GM12878 (cell line): ENCODE measurements around the gene GPRIN2. TPM values are rescaled to one million over a fixed set of nuclear protein-coding genes. Genes with fewer than 3 reads are reported as not detected.

ENCODE experiments used
- ATAC-seq: fragments of 200-7000 bp; cut with Tn5 transposase; 3 replicates; pipeline ENCODE4 v1.9.1; 2020; ENCODE audit warnings: mild to moderate bottlenecking, moderate library complexity
- BruUV-seq: library from RNA; stranded (reverse); fragments of 400-500 nt; replicated peaks from 2 replicates; lab custom pipeline; 2021; lab: Mats Ljungman, UMichigan
- CTCF ChIA-PET: fragments of 300-600 bp; sonication (Branson Sonifier 250); formaldehyde crosslinking; extraction: SDS; loops from one replicate; lab custom pipeline; 2021; ENCODE audit warnings: inconsistent platforms; lab: Yijun Ruan, JAX
- POLR2A ChIA-PET: fragments of 350-600 bp; formaldehyde crosslinking; extraction: SDS; loops from one replicate; lab custom pipeline; 2021; ENCODE audit warnings: inconsistent platforms; lab: Charles Lee
- RAD21 ChIA-PET: fragments of 300-600 bp; sonication (Branson Sonifier 250); formaldehyde crosslinking; loops from one replicate; lab custom pipeline; 2023; ENCODE audit warnings: antibody characterized with exemption; ENCODE audit not compliant: unreplicated experiment; lab: Charles Lee
- SMC1A ChIA-PET: fragments of 300-600 bp; sonication (Branson Sonifier 250); formaldehyde crosslinking; loops from one replicate; lab custom pipeline; 2023; ENCODE audit not compliant: unreplicated experiment, uncharacterized antibody; lab: Charles Lee
- DNase-seq: peaks from one replicate; pipeline ENCODE4 v3.0.0-alpha.2; 2011; ENCODE audit warnings: low read depth, low spot score
- FAIRE-seq: peaks from 3 replicates; lab custom pipeline; 2011; peaks lifted over from hg19 to GRCh38; lab: Jason Lieb, UNC
- H2AFZ ChIP-seq: 2 replicates; pipeline ENCODE4 v1.6.0; 2011; ENCODE audit warnings: low read depth, low read length, control low read depth; ENCODE audit not compliant: control insufficient read depth
- H3K27ac ChIP-seq: 2 replicates; pipeline ENCODE4 v1.5.1; 2011; ENCODE audit warnings: control low read depth; ENCODE audit not compliant: control insufficient read depth, insufficient read depth
- H3K27me3 ChIP-seq, 2 experiments: replicated peaks in 1 of 2; 2 replicates each; pipeline versions ENCODE4 v1.6.0 to v1.6.1; 2011; ENCODE audit warnings: low read length in 1 of 2; ENCODE audit not compliant: control insufficient read depth in 2 of 2, insufficient read depth in 2 of 2
- H3K36me3 ChIP-seq, 2 experiments: 2 replicates each; pipeline ENCODE4 v1.5.1; 2011; ENCODE audit warnings: low read length in 1 of 2; ENCODE audit not compliant: control insufficient read depth in 2 of 2, insufficient read depth in 2 of 2
- H3K4me1 ChIP-seq: 2 replicates; pipeline ENCODE4 v1.6.1; 2011; ENCODE audit warnings: mild to moderate bottlenecking, low read length, moderate library complexity, mixed read lengths; ENCODE audit not compliant: control insufficient read depth, insufficient read depth
- H3K4me2 ChIP-seq: 2 replicates; pipeline ENCODE4 v1.6.0; 2011; ENCODE audit warnings: control low read depth; ENCODE audit not compliant: control insufficient read depth, insufficient read depth
- H3K4me3 ChIP-seq: fragments of 200-600 bp; sonication (generic); 2 replicates; pipeline ENCODE4 v1.5.1; 2016
- H3K79me2 ChIP-seq: 2 replicates; pipeline ENCODE4 v1.6.0; 2011; ENCODE audit warnings: low read length; ENCODE audit not compliant: control insufficient read depth, insufficient read depth
- H3K9ac ChIP-seq: 2 replicates; pipeline ENCODE4 v1.8.0; 2011; ENCODE audit warnings: low read length, control low read depth, mixed read lengths; ENCODE audit not compliant: control insufficient read depth, insufficient read depth
- H3K9me3 ChIP-seq: replicated peaks from 3 replicates; pipeline ENCODE4 v1.5.1; 2011; ENCODE audit warnings: mild to moderate bottlenecking, low read length; ENCODE audit not compliant: control insufficient read depth, insufficient read depth
- H4K20me1 ChIP-seq: 2 replicates; pipeline ENCODE4 v1.6.0; 2011; ENCODE audit not compliant: control insufficient read depth, insufficient read depth
- CBFB ChIP-seq: IDR thresholded peaks from 2 replicates; pipeline ENCODE4 v1.6.1; 2016; ENCODE audit warnings: antibody characterized with exemption, low read depth
- HDAC6 ChIP-seq: fragments of 200-600 bp; sonication (generic); IDR thresholded peaks from one replicate; pipeline ENCODE4 v1.8.0; 2017; ENCODE audit warnings: antibody characterized with exemption; ENCODE audit not compliant: unreplicated experiment
- MTA2 ChIP-seq: fragments of 450-650 bp; IDR thresholded peaks from 2 replicates; pipeline ENCODE4 v1.6.1; 2016; ENCODE audit warnings: low read depth, mild to moderate bottlenecking, moderate library complexity
- NRF1 ChIP-seq: conservative IDR thresholded peaks from 2 replicates; pipeline ENCODE4 v1.6.1; 2011; ENCODE audit warnings: mild to moderate bottlenecking, low read depth, low read length, improper control_type of control experiment
- POU2F2 ChIP-seq: IDR thresholded peaks from 3 replicates; pipeline ENCODE4 v1.6.1; 2011; ENCODE audit warnings: low read depth, mild to moderate bottlenecking, low read length, borderline replicate concordance
- RFX5 ChIP-seq: IDR thresholded peaks from 2 replicates; pipeline ENCODE4 v1.6.1; 2011; ENCODE audit warnings: low read depth, low read length, improper control_type of control experiment
- SREBF1 ChIP-seq: IDR thresholded peaks from 2 replicates; pipeline ENCODE4 v1.6.1; 2012; ENCODE audit warnings: mild to moderate bottlenecking, low read length
- STAT3 ChIP-seq: IDR thresholded peaks from 2 replicates; pipeline ENCODE4 v1.6.1; 2011; ENCODE audit warnings: low read depth, low read length, improper control_type of control experiment
- ZBTB4 ChIP-seq: fragments of 450-650 bp; formaldehyde crosslinking; IDR thresholded peaks from 2 replicates; pipeline ENCODE4 v1.4.0; 2022; ENCODE audit warnings: mild to moderate bottlenecking, moderate library complexity
- WGBS: methylation state at CpG from one replicate; pipeline ENCODE4 v1.1.6; 2016; ENCODE audit warnings: low lambda C conversion rate; ENCODE audit not compliant: insufficient replicate concordance, insufficient coverage; ENCODE audit errors: missing lambda C conversion rate; 5-methylcytosine and 5-hydroxymethylcytosine counted together
- in situ Hi-C: fragments of 300-500 bp; cut with MboI; formaldehyde crosslinking; loops from 9 replicates; pipeline ENCODE4 v1.14.3; 2018; ENCODE audit warnings: mixed read lengths
- intact Hi-C: fragments of 100-400 bp; cut with micrococcal nuclease; formaldehyde crosslinking; loops from one replicate; pipeline ENCODE4 v1.14.2; 2022; ENCODE audit not compliant: unreplicated experiment
- polyA plus RNA-seq, 11 experiments: library from polyadenylated mRNA; depleted of rRNA in 4 of 11; unstranded in 6 of 11; stranded (reverse) in 5 of 11; fragments of >200 nt; fragmentation: Nextera tagmentation in 4 of 11; fragmentation: Illumina TruSeq in 1 of 11; extraction: Ambion mirVana in 4 of 11; extraction: Trizol in 1 of 11; gene quantifications; 1 replicate in 1 of 11; 2 replicates in 10 of 11; pipeline versions ENCODE4 v1.2.1 to v1.2.3, GENCODE V29; 2011 to 2016; ENCODE audit warnings: inconsistent platforms in 2 of 11, missing spikeins in 2 of 11, low read depth in 1 of 11
- total RNA-seq, 4 experiments: library from RNA; depleted of rRNA in 3 of 4; stranded (reverse); fragments of >200 nt in 3 of 4; fragmentation: Illumina TruSeq in 1 of 4; extraction: Trizol in 1 of 4; gene quantifications; 2 replicates each; pipeline versions ENCODE4 v1.2.1 to v1.2.3, GENCODE V29; 2013 to 2021
- TF ChIP-seq, protein P1 (sequence below): fragments of 450-650 bp; IDR thresholded peaks from 2 replicates; pipeline ENCODE4 v1.6.1; 2016; ENCODE audit warnings: mild to moderate bottlenecking

Gene GPRIN2
- total and polyA plus RNA-seq, 10 of the 15 experiments (the other 5 are each of a cell fraction or from before 2014, with no cell fraction given): 0.13 TPM; not detected in 9

GRCh38 chr10:46553238-46554049 lies 3.0 kb downstream of the GPRIN2 start:
- WGBS: 3% methylated on average over 2 of the region's 2 CpGs
- Histone ChIP-seq H3K79me2 (no peaks in the 10 kb centered on the region), H3K36me3 (no peaks in the 10 kb centered on the region), H4K20me1 (peaks cover 3% of the 10 kb centered on the region; the same call in 1 of the 2 replicates), H3K4me3 (no peak overlapping the region), H3K27ac (no peak overlapping the region), H3K4me1 (no peaks in the 10 kb centered on the region), H3K4me2 (no peak overlapping the region), H3K9ac (no peak overlapping the region), H3K27me3 (peaks cover 6% of the 10 kb centered on the region in 2 experiments; a peak in 3 of 4 replicates), H3K9me3 (no peaks in the 10 kb centered on the region), H2AFZ (no peak overlapping the region)
- no peak for TF ChIP-seq POU2F2
- TF ChIP-seq SREBF1: no peak
- TF ChIP-seq, protein P1, sequence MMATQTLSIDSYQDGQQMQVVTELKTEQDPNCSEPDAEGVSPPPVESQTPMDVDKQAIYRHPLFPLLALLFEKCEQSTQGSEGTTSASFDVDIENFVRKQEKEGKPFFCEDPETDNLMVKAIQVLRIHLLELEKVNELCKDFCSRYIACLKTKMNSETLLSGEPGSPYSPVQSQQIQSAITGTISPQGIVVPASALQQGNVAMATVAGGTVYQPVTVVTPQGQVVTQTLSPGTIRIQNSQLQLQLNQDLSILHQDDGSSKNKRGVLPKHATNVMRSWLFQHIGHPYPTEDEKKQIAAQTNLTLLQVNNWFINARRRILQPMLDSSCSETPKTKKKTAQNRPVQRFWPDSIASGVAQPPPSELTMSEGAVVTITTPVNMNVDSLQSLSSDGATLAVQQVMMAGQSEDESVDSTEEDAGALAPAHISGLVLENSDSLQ: no peak
- no peak for TF ChIP-seq RFX5
- TF ChIP-seq NRF1: no peak
- TF ChIP-seq MTA2: no peak
- no peak for TF ChIP-seq HDAC6
- TF ChIP-seq CBFB: no peak
- no peak for TF ChIP-seq ZBTB4 (CRISPR knock-in tag)
- no peak for TF ChIP-seq STAT3
- intact Hi-C loops: no loop called here
- POLR2A ChIA-PET: no interaction called here
- BruUV-seq: no TSS peak
- in situ Hi-C loops: no loop called here
- SMC1A ChIA-PET: no interaction called here
- CTCF ChIA-PET: no interaction called here
- DNase-seq (no peak), ATAC-seq (no peak), FAIRE-seq (no peak)
- RAD21 ChIA-PET: no interaction called here
